Naive thymus-derived CD4-positive, alpha-beta T cell (primary cell): ENCODE results near the gene SLC39A1. TPM values are rescaled to one million over a fixed set of nuclear protein-coding genes. Genes with fewer than 3 reads are reported as not detected.
"Not testable (repeated sequence)": the region's sequence is repeated elsewhere in the genome, so short reads cannot be mapped to it uniquely, and the experiment has no call there.

ENCODE experiments used
- ATAC-seq: fragments of 150-1000 bp; cut with Tn5 transposase; 2 replicates; pipeline ENCODE4 v1.10.0; 2021; ENCODE audit warnings: mild to moderate bottlenecking, moderate library complexity
- CTCF ChIA-PET: fragments of 350-600 bp; sonication (Branson Sonifier 250); formaldehyde crosslinking; loops from one replicate; lab custom pipeline; 2021; ENCODE audit warnings: antibody characterized with exemption; lab: Charles Lee
- POLR2A ChIA-PET: fragments of 350-600 bp; sonication (Branson Sonifier 250); formaldehyde crosslinking; loops from one replicate; lab custom pipeline; 2021; ENCODE audit warnings: antibody characterized with exemption, inconsistent platforms; lab: Charles Lee
- DNase-seq, 9 donors: peaks; one replicate each; pipeline versions ENCODE4 v3.0.0 to v3.0.0-alpha.2; 2020 to 2022; ENCODE audit warnings: mixed read lengths in 1 of 9
- H3K27ac ChIP-seq: one replicate; pipeline ENCODE4 v1.7.0; 2013; ENCODE audit warnings: mild to moderate bottlenecking, low read depth, low read length, moderate library complexity
- H3K27me3 ChIP-seq, 2 donors: one replicate each; pipeline ENCODE4 v1.7.0; 2013; ENCODE audit warnings: low read length in 2 of 2, mild to moderate bottlenecking in 2 of 2, moderate library complexity in 2 of 2; ENCODE audit not compliant: control insufficient read depth in 2 of 2, insufficient read depth in 2 of 2
- H3K36me3 ChIP-seq, 3 experiments: 1 replicate in 2 of 3; 2 replicates in 1 of 3; pipeline ENCODE4 v1.7.0; 2013; ENCODE audit warnings: low read length in 3 of 3, mild to moderate bottlenecking in 3 of 3, moderate library complexity in 1 of 3; ENCODE audit not compliant: insufficient read depth in 3 of 3, control insufficient read depth in 2 of 3
- H3K4me1 ChIP-seq, 2 donors: one replicate each; pipeline ENCODE4 v1.7.0; 2013; ENCODE audit warnings: low read length in 2 of 2, mild to moderate bottlenecking in 2 of 2, moderate library complexity in 1 of 2; ENCODE audit not compliant: control insufficient read depth in 2 of 2, insufficient read depth in 2 of 2
- H3K4me3 ChIP-seq: 2 replicates; pipeline ENCODE4 v1.7.0; 2013; ENCODE audit warnings: mild to moderate bottlenecking, low read length
- H3K9me3 ChIP-seq, 3 experiments: 1 replicate in 2 of 3; 2 replicates in 1 of 3; pipeline ENCODE4 v1.7.0; 2013; ENCODE audit warnings: low read length in 3 of 3; ENCODE audit not compliant: control insufficient read depth in 2 of 3
- H3K27ac Mint-ChIP-seq, 9 donors: one replicate each; pipeline ENCODE4 v1.8.0; 2020 to 2022; ENCODE audit warnings: mixed read lengths in 9 of 9, mild to moderate bottlenecking in 8 of 9, moderate library complexity in 5 of 9, inconsistent platforms in 2 of 9
- H3K27me3 Mint-ChIP-seq, 5 donors: one replicate each; pipeline ENCODE4 v1.8.0; 2021 to 2022; ENCODE audit warnings: mixed read lengths in 5 of 5, mild to moderate bottlenecking in 1 of 5
- H3K36me3 Mint-ChIP-seq, 5 donors: one replicate each; pipeline ENCODE4 v1.8.0; 2020 to 2022; ENCODE audit warnings: mixed read lengths in 5 of 5, mild to moderate bottlenecking in 3 of 5, inconsistent platforms in 1 of 5
- H3K4me1 Mint-ChIP-seq, 7 donors: one replicate each; pipeline ENCODE4 v1.8.0; 2020 to 2022; ENCODE audit warnings: mixed read lengths in 7 of 7, mild to moderate bottlenecking in 3 of 7, inconsistent platforms in 1 of 7
- H3K4me3 Mint-ChIP-seq, 10 donors: one replicate each; pipeline ENCODE4 v1.8.0; 2020 to 2022; ENCODE audit warnings: mild to moderate bottlenecking in 10 of 10, mixed read lengths in 10 of 10, moderate library complexity in 6 of 10, inconsistent platforms in 2 of 10
- H3K9me3 Mint-ChIP-seq, 11 donors: one replicate each; pipeline ENCODE4 v1.8.0; 2020 to 2022; ENCODE audit warnings: mixed read lengths in 11 of 11, mild to moderate bottlenecking in 4 of 11, inconsistent platforms in 1 of 11, moderate library complexity in 1 of 11
- intact Hi-C, 2 donors: fragments of 100-400 bp; cut with micrococcal nuclease; formaldehyde crosslinking; loops; one replicate each; pipeline ENCODE4 v1.15.1; 2023
- polyA plus RNA-seq, 2 donors: library from polyadenylated mRNA; unstranded; fragments of 300-500 nt; fragmentation: Illumina TruSeq; gene quantifications; one replicate each; pipeline ENCODE4 v1.2.3, GENCODE V29; 2021
- total RNA-seq, 6 experiments: library from RNA in 5 of 6; stranded (reverse) in 5 of 6; gene quantifications; 1 replicate in 5 of 6; 2 replicates in 1 of 6; pipeline ENCODE4 v1.2.3 and lab custom pipeline; 2021 to 2026

SLC39A1 gene
- total and polyA plus RNA-seq, 7 experiments from 2014 or later, result 14.4 to 53.2 (median 22.3) TPM

- intact Hi-C loops, result loop anchor here in 1 of 2 donors (5.0 kb wide), 1 partner anchor 293 kb away; the partner anchor contains the start of gene HAX1
- peaks cover 0 to 30% (median 2%) of the 10 kb centered on the region in 3 experiments for H3K36me3 ChIP-seq
- not testable (repeated sequence) for H3K4me3 ChIP-seq, H3K9me3 Mint-ChIP-seq, H3K27me3 ChIP-seq, ATAC-seq, H3K9me3 ChIP-seq, H3K27me3 Mint-ChIP-seq, H3K27ac ChIP-seq, DNase-seq
- CTCF ChIA-PET, result interaction anchor here (1.1 to 2.9 kb wide), 3 partner anchors 8 to 165 kb away, joined by 3 to 18 read pairs (median 11); partner anchors contain the start of genes CREB3L4 and RAB13
- H3K4me1 Mint-ChIP-seq, result peaks cover 23 to 40% (median 36%) of the 10 kb centered on the region in 7 donors
- peaks cover 5 to 14% (median 12%) of the 10 kb centered on the region in 5 donors for H3K36me3 Mint-ChIP-seq
- H3K4me3 Mint-ChIP-seq, result peak overlapping the region; percentile 45 to 99 (median 96)
- peak overlapping the region in 3 of 9 donors; percentile 17 to 93 (median 90) for H3K27ac Mint-ChIP-seq
- POLR2A ChIA-PET, result interaction anchor here (1.7 to 8.8 kb wide), 8 partner anchors 10 to 346 kb away, joined by 4 to 157 read pairs (median 38); partner anchors contain the start of genes CHTOP, CREB3L4, CRTC2 and DENND4B
- H3K4me1 ChIP-seq, result peaks cover 9 to 15% of the 10 kb centered on the region in 2 donors
Measured at GRCh38 chr1:153979091-153979490, 15.8 kb upstream of the SLC39A1 start.

- POLR2A ChIA-PET, result interaction anchor here (0.6 to 8.8 kb wide), 20 partner anchors 11 to 1065 kb away, joined by 3 to 157 read pairs (median 6); partner anchors contain the start of genes CHTOP, CREB3L4, CRTC2 and DENND4B
- Mint-ChIP-seq H3K9me3 (no peaks in the 10 kb centered on the region), H3K27me3 (no peaks in the 10 kb centered on the region), H3K4me3 (peak overlapping the region; percentile 92 to 99 (median 97)), H3K27ac (peak overlapping the region; percentile 84 to 96 (median 93)), H3K36me3 (peaks cover 5 to 17% (median 13%) of the 10 kb centered on the region in 5 donors), H3K4me1 (peaks cover 23 to 44% (median 40%) of the 10 kb centered on the region in 7 donors)
- Histone ChIP-seq H3K9me3 (no peaks in the 10 kb centered on the region), H3K27me3 (no peaks in the 10 kb centered on the region), H3K27ac (peak overlapping the region; percentile 96), H3K4me3 (peak overlapping the region; percentile 94), H3K36me3 (peaks cover 0 to 37% (median 3%) of the 10 kb centered on the region in 3 experiments), H3K4me1 (peaks cover 9 to 15% of the 10 kb centered on the region in 2 donors)
- ATAC-seq (no peak), DNase-seq (no peak)
- CTCF ChIA-PET, result interaction anchor here (0.9 to 2.9 kb wide), 10 partner anchors 8 to 164 kb away, joined by 3 to 18 read pairs (median 5); partner anchors contain the start of genes CREB3L4, DENND4B, GATAD2B and RAB13
- intact Hi-C loops, result loop anchor here in 1 of 2 donors (5.0 kb wide), 1 partner anchor 294 kb away; the partner anchor contains the start of gene HAX1
Measured at GRCh38 chr1:153978274-153978909, 15.1 kb upstream of the SLC39A1 start.

DNA sequence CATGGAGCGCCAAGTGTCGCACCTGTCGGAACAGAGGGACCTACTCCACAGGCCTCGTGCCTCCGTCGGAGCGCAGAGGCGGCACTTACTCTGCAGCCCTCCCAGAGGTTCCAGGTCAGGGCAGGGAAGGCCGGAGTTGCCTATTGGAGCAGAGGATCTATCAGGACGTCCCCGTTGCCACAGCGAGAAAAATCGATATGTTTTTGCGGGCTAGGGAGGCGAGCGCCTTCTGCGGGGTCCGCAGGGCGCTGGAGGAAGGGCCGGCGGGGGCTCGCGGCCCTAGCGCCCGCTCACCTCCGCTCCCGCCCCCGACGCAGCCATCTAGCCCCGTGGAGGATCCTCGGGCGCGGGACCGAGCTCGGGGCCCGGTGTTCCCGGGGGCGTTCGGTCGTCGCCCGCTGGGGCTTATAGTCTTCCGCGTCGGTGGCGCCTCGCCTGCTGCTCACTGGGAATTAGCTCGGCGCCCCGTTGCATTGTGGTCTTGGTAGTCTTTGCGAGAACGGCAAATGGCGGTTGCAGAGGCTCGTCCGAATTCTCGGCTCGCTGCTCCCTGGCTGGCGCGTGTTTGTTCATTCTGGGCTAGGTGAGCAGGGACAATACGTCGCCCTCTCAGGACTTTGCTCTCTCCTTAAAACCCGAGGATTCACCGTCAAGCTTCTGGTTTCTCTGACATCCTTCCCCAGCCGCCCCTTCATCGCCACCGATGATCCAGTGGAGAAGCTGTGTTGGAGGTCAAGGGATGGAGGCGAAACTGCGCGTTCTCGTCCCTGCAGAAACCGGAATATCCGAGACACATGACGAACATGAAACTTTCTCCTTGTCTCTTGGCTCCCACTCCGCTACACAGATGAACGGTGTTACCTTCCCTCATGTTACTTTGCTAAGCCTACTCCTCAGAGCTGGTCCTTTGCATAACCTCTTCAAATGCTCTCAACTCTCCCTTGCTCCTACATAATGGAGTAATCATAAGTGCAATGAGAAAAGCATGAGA is 14.2 kb upstream of the SLC39A1 start, which contains the start of gene JTB:
JTB (minus strand) TSS at position 425 of the 991 bp plus-strand sequence; CDS start at position 3, 422 bp downstream.
- ChIA-PET CTCF (interaction anchor here (0.8 to 2.9 kb wide), 14 partner anchors 9 to 164 kb away, joined by 3 to 18 read pairs (median 4); partner anchors contain the start of genes CREB3L4, CRTC2, DENND4B and GATAD2B), POLR2A (interaction anchor here (0.6 to 8.8 kb wide), 25 partner anchors 10 to 1066 kb away, joined by 3 to 157 read pairs (median 5); partner anchors contain the start of genes CHTOP, CREB3L4, CRTC2 and DENND4B)
- Histone ChIP-seq H3K4me1 (peaks cover 9 to 15% of the 10 kb centered on the region in 2 donors), H3K9me3 (no peaks in the 10 kb centered on the region), H3K27me3 (no peaks in the 10 kb centered on the region), H3K36me3 (peaks cover 0 to 45% (median 3%) of the 10 kb centered on the region in 3 experiments), H3K27ac (peak within 1 kb of the TSS; percentile 96), H3K4me3 (peak within 1 kb of the TSS; percentile 94)
- H3K4me3 Mint-ChIP-seq, result peak within 1 kb of the TSS; percentile 92 to 99 (median 97)
- peak; percentile 98 for ATAC-seq
- DNase-seq, result peak; percentile 65 to 89 (median 78)
- H3K27me3 Mint-ChIP-seq, result no peaks in the 10 kb centered on the region
- H3K36me3 Mint-ChIP-seq, result peaks cover 5 to 19% (median 13%) of the 10 kb centered on the region in 5 donors
- intact Hi-C loops, result loop anchor here (1.0 to 5.0 kb wide), 10 partner anchors 9 to 295 kb away; partner anchors contain the start of genes CREB3L4 (in 2 of the 2), CRTC2 (in 2 of the 2), RAB13 (in 2 of the 2) and RPS27 (in 2 of the 2)
- H3K9me3 Mint-ChIP-seq, result no peaks in the 10 kb centered on the region
- H3K4me1 Mint-ChIP-seq, result peaks cover 23 to 51% (median 40%) of the 10 kb centered on the region in 7 donors
- H3K27ac Mint-ChIP-seq, result peak within 1 kb of the TSS; percentile 84 to 98 (median 94)

GRCh38 chr1:153976819-153977249 is 13.5 kb upstream of the SLC39A1 start:
- H3K27ac ChIP-seq, result peak overlapping the region; percentile 96
- no peaks in the 10 kb centered on the region for H3K27me3 ChIP-seq
- H3K36me3 ChIP-seq, result peaks cover 0 to 46% (median 3%) of the 10 kb centered on the region in 3 experiments
- DNase-seq, result peak in 1 of 9 donors; percentile 29
- peaks cover 9 to 18% of the 10 kb centered on the region in 2 donors for H3K4me1 ChIP-seq
- H3K9me3 Mint-ChIP-seq, result no peaks in the 10 kb centered on the region
- H3K9me3 ChIP-seq, result no peaks in the 10 kb centered on the region
- ChIA-PET CTCF (interaction anchor here (0.8 to 2.9 kb wide), 9 partner anchors 8 to 55 kb away, joined by 3 to 18 read pairs (median 3); partner anchors contain the start of genes DENND4B and RAB13), POLR2A (interaction anchor here (0.6 to 8.8 kb wide), 13 partner anchors 9 to 191 kb away, joined by 3 to 157 read pairs (median 15); partner anchors contain the start of genes CREB3L4, CRTC2, DENND4B and GATAD2B)
- ATAC-seq, result no peak
- intact Hi-C loops, result loop anchor here (1.0 to 5.0 kb wide), 10 partner anchors 9 to 295 kb away; partner anchors contain the start of genes CREB3L4 (in 2 of the 2), CRTC2 (in 2 of the 2), RAB13 (in 2 of the 2) and RPS27 (in 2 of the 2)
- peak overlapping the region; percentile 94 for H3K4me3 ChIP-seq
- H3K36me3 Mint-ChIP-seq, result peaks cover 5 to 20% (median 13%) of the 10 kb centered on the region in 5 donors
- H3K27ac Mint-ChIP-seq, result peak overlapping the region; percentile 84 to 98 (median 94)
- no peaks in the 10 kb centered on the region for H3K27me3 Mint-ChIP-seq
- H3K4me3 Mint-ChIP-seq, result peak overlapping the region; percentile 92 to 99 (median 97)
- peaks cover 23 to 58% (median 46%) of the 10 kb centered on the region in 7 donors for H3K4me1 Mint-ChIP-seq

DNA sequence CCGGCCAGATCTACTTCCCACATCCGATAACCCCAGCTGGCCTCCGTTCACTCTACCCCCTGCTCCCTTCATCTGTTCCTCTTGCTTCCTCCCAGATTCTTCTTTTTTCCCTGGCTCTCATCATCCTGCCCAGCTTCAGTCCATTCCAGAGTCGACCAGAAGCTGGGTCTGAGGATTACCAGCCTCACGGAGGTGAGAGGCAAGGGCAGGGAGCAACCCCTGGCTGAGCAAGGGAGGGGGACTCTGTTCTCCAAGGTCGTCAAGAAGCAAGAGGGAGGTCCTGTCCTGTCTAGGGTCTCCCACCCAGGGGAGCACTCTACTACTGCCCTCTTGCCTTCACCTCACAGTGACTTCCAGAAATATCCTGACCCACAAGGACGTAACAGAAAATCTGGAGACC is 10.2 kb upstream of the SLC39A1 start:
- ChIA-PET CTCF (interaction anchor here (1.3 to 2.0 kb wide), 2 partner anchors 16 to 70 kb away, joined by 3 to 5 read pairs; no protein-coding TSS in a partner anchor), POLR2A (interaction anchor here (1.3 to 8.8 kb wide), 6 partner anchors 6 to 28 kb away, joined by 6 to 157 read pairs (median 56); partner anchors contain the start of genes CREB3L4, CRTC2, DENND4B and RAB13)
- H3K4me1 ChIP-seq, result peaks cover 9 to 21% of the 10 kb centered on the region in 2 donors
- H3K27me3 Mint-ChIP-seq, result no peaks in the 10 kb centered on the region
- ATAC-seq, result no peak
- peaks cover 5 to 20% (median 13%) of the 10 kb centered on the region in 5 donors for H3K36me3 Mint-ChIP-seq
- DNase-seq, result no peak
- no peak overlapping the region for H3K27ac ChIP-seq
- peaks cover 0 to 46% (median 3%) of the 10 kb centered on the region in 3 experiments for H3K36me3 ChIP-seq
- intact Hi-C loops, result no loop called here
- peaks cover 17 to 59% (median 48%) of the 10 kb centered on the region in 7 donors for H3K4me1 Mint-ChIP-seq
- H3K9me3 Mint-ChIP-seq, result no peaks in the 10 kb centered on the region
- peak overlapping the region in 5 of 9 donors; percentile 28 to 67 (median 29) for H3K27ac Mint-ChIP-seq
- no peak overlapping the region for H3K4me3 ChIP-seq
- H3K27me3 ChIP-seq, result no peaks in the 10 kb centered on the region
- H3K4me3 Mint-ChIP-seq, result no peak overlapping the region
- H3K9me3 ChIP-seq, result no peaks in the 10 kb centered on the region
